RWPE2 (cell line): Measurements from ENCODE around the gene SLC17A9.

Experiments
- ATAC-seq: fragments of 200-7000 bp; cut with Tn5 transposase; 3 replicates; pipeline ENCODE4 v1.9.1; 2021; ENCODE audit warnings: low read depth
- DNase-seq: peaks from one replicate; pipeline ENCODE4 v3.0.0-alpha.2; 2020; ENCODE audit warnings: low spot score
- H3K27ac ChIP-seq: fragments of 450-650 bp; 2 replicates; pipeline ENCODE4 v1.5.1; 2017; ENCODE audit warnings: mild to moderate bottlenecking; ENCODE audit not compliant: poor library complexity, severe bottlenecking
- H3K27me3 ChIP-seq: fragments of 250-450 bp; sonication (Bioruptor Pico); 2 replicates; pipeline ENCODE4 v1.5.1; 2021; ENCODE audit warnings: mild to moderate bottlenecking, moderate library complexity; ENCODE audit not compliant: insufficient read depth, poor library complexity, severe bottlenecking
- H3K36me3 ChIP-seq: fragments of 250-450 bp; sonication (Bioruptor Pico); 2 replicates; pipeline ENCODE4 v1.5.1; 2020; ENCODE audit warnings: low read depth, mild to moderate bottlenecking, moderate library complexity
- H3K4me1 ChIP-seq: fragments of 250-450 bp; sonication (Bioruptor Pico); 2 replicates; pipeline ENCODE4 v1.5.1; 2021; ENCODE audit warnings: mild to moderate bottlenecking, moderate library complexity; ENCODE audit not compliant: insufficient read depth, poor library complexity, severe bottlenecking
- H3K4me3 ChIP-seq: fragments of 250-450 bp; sonication (Bioruptor Pico); 2 replicates; pipeline ENCODE4 v1.5.1; 2021; ENCODE audit warnings: mild to moderate bottlenecking, moderate library complexity; ENCODE audit not compliant: severe bottlenecking
- H3K9me3 ChIP-seq: fragments of 250-450 bp; sonication (Bioruptor Pico); 2 replicates; pipeline ENCODE4 v1.5.1; 2021; ENCODE audit warnings: mild to moderate bottlenecking, moderate library complexity; ENCODE audit not compliant: severe bottlenecking
- TF ChIP-seq, protein P1 (sequence below): fragments of 450-650 bp; IDR thresholded peaks from one replicate; pipeline ENCODE4 v1.5.1; 2017; ENCODE audit warnings: mild to moderate bottlenecking, moderate library complexity; ENCODE audit not compliant: poor library complexity, severe bottlenecking

SLC17A9 gene

DNA sequence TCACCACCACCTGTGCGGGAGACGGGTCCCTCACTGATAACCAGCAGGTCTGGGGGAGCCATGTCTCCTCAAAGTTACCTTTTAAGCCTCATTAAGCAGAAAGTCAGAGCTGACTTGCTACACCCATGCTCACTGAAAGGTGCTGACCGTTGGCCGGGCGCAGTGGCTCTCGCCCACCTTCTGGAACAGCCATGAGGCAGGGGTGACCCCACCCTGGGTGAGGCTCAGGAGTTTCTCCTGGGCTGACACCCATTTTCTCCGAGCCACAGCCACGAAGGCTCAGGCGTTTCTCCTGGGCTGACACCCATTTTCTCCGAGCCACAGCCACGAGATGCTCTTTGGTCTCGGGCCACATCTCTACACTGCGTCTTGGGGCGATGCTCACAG, 44.1 kb downstream of the SLC17A9 start:
- Histone ChIP-seq H3K9me3 (no peaks in the 10 kb centered on the region), H3K27ac (no peak overlapping the region), H3K4me1 (no peaks in the 10 kb centered on the region), H3K4me3 (no peak overlapping the region), H3K27me3 (peaks cover 90% of the 10 kb centered on the region), H3K36me3 (no peaks in the 10 kb centered on the region)
- DNase-seq (no peak), ATAC-seq (no peak)
- TF ChIP-seq, protein P1, sequence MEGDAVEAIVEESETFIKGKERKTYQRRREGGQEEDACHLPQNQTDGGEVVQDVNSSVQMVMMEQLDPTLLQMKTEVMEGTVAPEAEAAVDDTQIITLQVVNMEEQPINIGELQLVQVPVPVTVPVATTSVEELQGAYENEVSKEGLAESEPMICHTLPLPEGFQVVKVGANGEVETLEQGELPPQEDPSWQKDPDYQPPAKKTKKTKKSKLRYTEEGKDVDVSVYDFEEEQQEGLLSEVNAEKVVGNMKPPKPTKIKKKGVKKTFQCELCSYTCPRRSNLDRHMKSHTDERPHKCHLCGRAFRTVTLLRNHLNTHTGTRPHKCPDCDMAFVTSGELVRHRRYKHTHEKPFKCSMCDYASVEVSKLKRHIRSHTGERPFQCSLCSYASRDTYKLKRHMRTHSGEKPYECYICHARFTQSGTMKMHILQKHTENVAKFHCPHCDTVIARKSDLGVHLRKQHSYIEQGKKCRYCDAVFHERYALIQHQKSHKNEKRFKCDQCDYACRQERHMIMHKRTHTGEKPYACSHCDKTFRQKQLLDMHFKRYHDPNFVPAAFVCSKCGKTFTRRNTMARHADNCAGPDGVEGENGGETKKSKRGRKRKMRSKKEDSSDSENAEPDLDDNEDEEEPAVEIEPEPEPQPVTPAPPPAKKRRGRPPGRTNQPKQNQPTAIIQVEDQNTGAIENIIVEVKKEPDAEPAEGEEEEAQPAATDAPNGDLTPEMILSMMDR, result no peak

DNA sequence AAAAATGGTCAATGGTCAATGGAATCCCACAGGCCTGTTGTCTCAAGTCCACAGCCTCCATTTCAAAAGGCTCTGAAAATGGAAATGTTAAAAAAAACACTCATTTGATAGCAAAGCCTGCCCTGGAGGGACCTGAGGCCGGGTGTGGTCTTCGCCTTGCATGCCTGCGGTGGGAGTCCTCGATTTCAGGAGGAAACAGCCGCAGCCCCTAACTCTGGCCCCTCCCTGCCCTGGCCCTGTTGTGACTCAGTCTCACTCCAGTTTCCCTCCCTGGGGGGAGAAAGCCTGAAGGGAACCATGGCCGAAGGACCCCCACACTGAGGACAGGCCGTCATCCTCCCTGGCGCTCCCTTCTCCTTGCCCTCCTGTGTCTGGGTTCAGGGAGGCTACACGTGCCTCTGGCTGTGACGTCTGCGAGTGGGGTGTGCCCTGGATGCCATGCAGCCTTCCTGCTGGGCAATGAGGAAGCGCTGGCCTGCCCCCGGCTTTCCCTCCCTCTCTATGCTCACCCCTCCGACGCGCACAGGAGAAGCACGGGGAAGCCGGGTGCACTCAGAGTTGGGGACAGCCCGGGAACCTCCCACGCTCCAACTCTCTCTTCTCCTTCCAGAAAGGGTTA, 45.0 kb downstream of the SLC17A9 start:
- no peaks in the 10 kb centered on the region for H3K4me1 ChIP-seq
- H3K27me3 ChIP-seq, result peaks cover 93% of the 10 kb centered on the region
- H3K36me3 ChIP-seq, result no peaks in the 10 kb centered on the region
- TF ChIP-seq, protein P1, result no peak
- no peak for DNase-seq
- no peak overlapping the region for H3K27ac ChIP-seq
- ATAC-seq, result peak; percentile 20
- H3K9me3 ChIP-seq, result no peaks in the 10 kb centered on the region
- H3K4me3 ChIP-seq, result no peak overlapping the region

DNA sequence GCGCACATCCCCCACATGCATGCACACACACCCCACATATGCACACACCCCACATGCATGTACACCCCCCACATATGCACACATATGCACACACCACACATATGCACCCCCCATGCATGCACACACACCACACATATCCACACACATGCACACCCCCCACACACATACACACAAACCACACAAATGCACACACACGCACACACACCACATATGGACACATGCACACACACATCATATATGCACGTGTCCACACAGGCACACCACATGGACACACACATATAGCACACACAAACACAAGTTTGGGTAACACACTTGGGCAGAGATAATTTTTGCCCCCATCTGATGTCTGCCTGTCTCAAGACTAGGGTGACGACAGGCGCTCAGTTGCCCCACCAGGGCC, 45.9 kb downstream of the SLC17A9 start:
- Histone ChIP-seq H3K4me3 (no peak overlapping the region), H3K4me1 (no peaks in the 10 kb centered on the region), H3K27me3 (peaks cover 97% of the 10 kb centered on the region), H3K9me3 (no peaks in the 10 kb centered on the region), H3K36me3 (no peaks in the 10 kb centered on the region), H3K27ac (no peak overlapping the region)
- TF ChIP-seq, protein P1, result no peak
- DNase-seq, result no peak
- no peak for ATAC-seq

DNA sequence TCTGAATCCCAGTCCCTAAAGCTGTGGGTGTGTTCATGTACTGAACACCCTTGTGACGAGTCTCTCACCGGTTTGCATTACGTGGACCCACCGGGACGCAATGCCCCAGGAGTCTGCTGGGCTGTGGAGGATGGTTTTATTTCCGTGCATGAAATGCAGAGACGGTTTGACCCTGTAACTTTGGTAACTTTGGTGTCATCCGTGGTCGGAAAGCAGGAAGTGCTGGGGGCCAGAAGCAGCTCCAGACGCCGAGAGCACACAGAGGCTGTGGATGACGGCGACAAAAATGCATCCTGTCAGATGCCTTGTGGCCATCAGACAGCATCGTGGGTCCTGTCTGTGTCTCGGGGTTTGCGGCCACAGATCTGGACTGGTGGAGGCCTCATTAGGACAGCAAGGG, 47.1 kb downstream of the SLC17A9 start:
- TF ChIP-seq, protein P1, result no peak
- Histone ChIP-seq H3K9me3 (no peaks in the 10 kb centered on the region), H3K36me3 (no peaks in the 10 kb centered on the region), H3K27me3 (peaks cover 100% of the 10 kb centered on the region), H3K4me1 (no peaks in the 10 kb centered on the region), H3K4me3 (no peak overlapping the region), H3K27ac (no peak overlapping the region)
- DNase-seq, result no peak
- no peak for ATAC-seq

DNA sequence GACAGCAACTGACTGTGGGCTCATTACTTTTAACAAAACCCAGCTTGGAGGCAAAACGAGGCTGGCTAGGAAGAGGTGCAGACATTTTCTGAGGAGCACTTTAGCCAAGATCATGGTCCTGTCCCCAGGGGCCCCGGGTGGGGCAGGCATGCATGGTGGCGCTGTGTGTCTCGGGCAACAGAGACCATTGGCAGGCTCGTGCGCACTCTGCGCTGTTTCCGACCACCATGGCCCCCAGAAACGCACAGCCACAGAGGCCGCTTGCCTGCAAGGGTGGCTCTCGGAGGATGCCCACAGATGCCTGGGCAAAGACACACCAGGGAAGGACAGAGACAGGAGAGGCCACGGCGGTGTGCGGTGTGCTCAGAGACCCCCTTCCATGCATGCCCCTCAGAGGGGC, 47.5 kb downstream of the SLC17A9 start:
- no peaks in the 10 kb centered on the region for H3K36me3 ChIP-seq
- DNase-seq, result no peak
- H3K4me1 ChIP-seq, result no peaks in the 10 kb centered on the region
- peaks cover 100% of the 10 kb centered on the region for H3K27me3 ChIP-seq
- TF ChIP-seq, protein P1, result no peak
- no peaks in the 10 kb centered on the region for H3K9me3 ChIP-seq
- no peak overlapping the region for H3K27ac ChIP-seq
- no peak overlapping the region for H3K4me3 ChIP-seq
- no peak for ATAC-seq
